HepG2 (cell line): Measurements from ENCODE around the gene P2RY2. TPM values are rescaled to one million over a fixed set of nuclear protein-coding genes. Genes with fewer than 3 reads are reported as not detected.

Experiments used
- ADNP ChIP-seq: sonication (generic); formaldehyde crosslinking; IDR thresholded peaks from 2 replicates; pipeline ENCODE4 v1.4.0; 2020; ENCODE audit warnings: missing genetic modification reagents
- ETV5 ChIP-seq: IDR thresholded peaks from 2 replicates; pipeline ENCODE4 v1.6.1; 2018; ENCODE audit warnings: missing biosample characterization, missing genetic modification reagents, inconsistent platforms, borderline replicate concordance
- HES4 ChIP-seq: sonication (generic); formaldehyde crosslinking; IDR thresholded peaks from 2 replicates; pipeline ENCODE4 v1.9.0; 2021; ENCODE audit warnings: mild to moderate bottlenecking, missing genetic modification reagents, borderline replicate concordance
- LCORL ChIP-seq, 2 experiments: fragments of 450-650 bp in 1 of 2; sonication (generic) in 1 of 2; formaldehyde crosslinking in 1 of 2; IDR thresholded peaks; 2 replicates each; pipeline versions ENCODE4 v1.5.0 to v1.6.1; 2017 to 2020; ENCODE audit warnings: antibody characterized with exemption in 1 of 2, missing genetic modification reagents in 1 of 2
- NR2F1 ChIP-seq, 2 experiments: fragments of 450-650 bp in 1 of 2; formaldehyde crosslinking in 1 of 2; IDR thresholded peaks; 2 replicates each; pipeline versions ENCODE4 v1.5.0 to v1.6.1; 2016 to 2020; ENCODE audit warnings: mild to moderate bottlenecking in 1 of 2, missing compliant biosample characterization in 1 of 2, missing genetic modification reagents in 1 of 2, moderate library complexity in 1 of 2
- TBX3 ChIP-seq: fragments of 450-650 bp; IDR thresholded peaks from 2 replicates; pipeline ENCODE4 v1.6.1; 2017; ENCODE audit warnings: antibody characterized with exemption, mild to moderate bottlenecking, inconsistent platforms, borderline replicate concordance
- THAP7 ChIP-seq: sonication (generic); formaldehyde crosslinking; IDR thresholded peaks from 2 replicates; pipeline ENCODE4 v1.8.1; 2023; ENCODE audit warnings: mild to moderate bottlenecking, missing genetic modification reagents
- ZBTB2 ChIP-seq: sonication (generic); formaldehyde crosslinking; IDR thresholded peaks from 2 replicates; pipeline ENCODE4 v1.8.0; 2022; ENCODE audit warnings: low read depth, missing genetic modification reagents
- ZNF234 ChIP-seq: sonication (generic); formaldehyde crosslinking; conservative IDR thresholded peaks from 2 replicates; pipeline ENCODE4 v1.5.1; 2020; ENCODE audit warnings: mild to moderate bottlenecking, missing genetic modification reagents
- ZNF432 ChIP-seq: sonication (generic); formaldehyde crosslinking; IDR thresholded peaks from 2 replicates; pipeline ENCODE4 v1.5.0; 2020; ENCODE audit warnings: missing genetic modification reagents, mild to moderate bottlenecking, borderline replicate concordance
- ZNF792 ChIP-seq: IDR thresholded peaks from 2 replicates; pipeline ENCODE4 v1.6.1; 2016
- polyA plus RNA-seq, 8 experiments: library from polyadenylated mRNA; depleted of rRNA in 3 of 8; stranded (reverse) in 7 of 8; unstranded in 1 of 8; fragments of >200 nt; fragmentation: Illumina TruSeq in 4 of 8; extraction: Trizol in 4 of 8; gene quantifications; 2 replicates each; pipeline versions ENCODE4 v1.2.1 to v1.2.3, GENCODE V29; 2011 to 2016; ENCODE audit warnings: low read depth in 4 of 8, missing spikeins in 1 of 8, mixed read lengths in 1 of 8; ENCODE audit not compliant: insufficient read depth in 1 of 8
- total RNA-seq, 5 experiments: library from RNA; depleted of rRNA; stranded (reverse); fragments of >200 nt; fragmentation: Illumina TruSeq; extraction: Trizol; gene quantifications; 2 replicates each; pipeline ENCODE4 v1.2.3, GENCODE V29; 2016; ENCODE audit warnings: low read depth in 1 of 5
- TF ChIP-seq, protein P1 (sequence below): sonication (generic); formaldehyde crosslinking; IDR thresholded peaks from 2 replicates; pipeline ENCODE4 v1.8.0; 2022; ENCODE audit warnings: missing genetic modification reagents, mild to moderate bottlenecking, borderline replicate concordance
- TF ChIP-seq, protein P2 (sequence below): sonication (generic); formaldehyde crosslinking; IDR thresholded peaks from 2 replicates; pipeline ENCODE4; 2020; ENCODE audit warnings: missing genetic modification reagents, mild to moderate bottlenecking, borderline replicate concordance
- TF ChIP-seq, protein P3 (sequence below): sonication (generic); formaldehyde crosslinking; IDR thresholded peaks from 2 replicates; pipeline ENCODE4 v1.5.1; 2020; ENCODE audit warnings: mild to moderate bottlenecking, missing genetic modification reagents, moderate library complexity

Gene P2RY2
- total and polyA plus RNA-seq, 2 of the 13 experiments (the other 11 are each of a cell fraction or from before 2014, with no cell fraction given): 0.95 to 3.1 TPM

- TF ChIP-seq LCORL (IDR thresholded peaks at IDR 0.05) (no peak), LCORL (CRISPR knock-in tag; IDR thresholded peaks at IDR 0.05) (no peak), ZBTB2 (no peak), ADNP (CRISPR knock-in tag) (no peak), ZNF234 (CRISPR knock-in tag) (no peak), THAP7 (CRISPR knock-in tag) (0 out of 2 replicates have a peak, but pooled peaks have one; percentile 3), TBX3 (no peak), NR2F1 (CRISPR knock-in tag; IDR thresholded peaks at IDR 0.05) (no peak), ZNF432 (CRISPR knock-in tag) (no peak), HES4 (CRISPR knock-in tag) (no peak), ETV5 (CRISPR knock-in tag) (0 out of 2 replicates have a peak, but pooled peaks have one; percentile 2), ZNF792 (no peak)
- TF ChIP-seq, protein P1, sequence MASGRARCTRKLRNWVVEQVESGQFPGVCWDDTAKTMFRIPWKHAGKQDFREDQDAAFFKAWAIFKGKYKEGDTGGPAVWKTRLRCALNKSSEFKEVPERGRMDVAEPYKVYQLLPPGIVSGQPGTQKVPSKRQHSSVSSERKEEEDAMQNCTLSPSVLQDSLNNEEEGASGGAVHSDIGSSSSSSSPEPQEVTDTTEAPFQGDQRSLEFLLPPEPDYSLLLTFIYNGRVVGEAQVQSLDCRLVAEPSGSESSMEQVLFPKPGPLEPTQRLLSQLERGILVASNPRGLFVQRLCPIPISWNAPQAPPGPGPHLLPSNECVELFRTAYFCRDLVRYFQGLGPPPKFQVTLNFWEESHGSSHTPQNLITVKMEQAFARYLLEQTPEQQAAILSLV (CRISPR knock-in tag): no peak; the same call in 1 of the 2 replicates
- TF ChIP-seq, protein P2, sequence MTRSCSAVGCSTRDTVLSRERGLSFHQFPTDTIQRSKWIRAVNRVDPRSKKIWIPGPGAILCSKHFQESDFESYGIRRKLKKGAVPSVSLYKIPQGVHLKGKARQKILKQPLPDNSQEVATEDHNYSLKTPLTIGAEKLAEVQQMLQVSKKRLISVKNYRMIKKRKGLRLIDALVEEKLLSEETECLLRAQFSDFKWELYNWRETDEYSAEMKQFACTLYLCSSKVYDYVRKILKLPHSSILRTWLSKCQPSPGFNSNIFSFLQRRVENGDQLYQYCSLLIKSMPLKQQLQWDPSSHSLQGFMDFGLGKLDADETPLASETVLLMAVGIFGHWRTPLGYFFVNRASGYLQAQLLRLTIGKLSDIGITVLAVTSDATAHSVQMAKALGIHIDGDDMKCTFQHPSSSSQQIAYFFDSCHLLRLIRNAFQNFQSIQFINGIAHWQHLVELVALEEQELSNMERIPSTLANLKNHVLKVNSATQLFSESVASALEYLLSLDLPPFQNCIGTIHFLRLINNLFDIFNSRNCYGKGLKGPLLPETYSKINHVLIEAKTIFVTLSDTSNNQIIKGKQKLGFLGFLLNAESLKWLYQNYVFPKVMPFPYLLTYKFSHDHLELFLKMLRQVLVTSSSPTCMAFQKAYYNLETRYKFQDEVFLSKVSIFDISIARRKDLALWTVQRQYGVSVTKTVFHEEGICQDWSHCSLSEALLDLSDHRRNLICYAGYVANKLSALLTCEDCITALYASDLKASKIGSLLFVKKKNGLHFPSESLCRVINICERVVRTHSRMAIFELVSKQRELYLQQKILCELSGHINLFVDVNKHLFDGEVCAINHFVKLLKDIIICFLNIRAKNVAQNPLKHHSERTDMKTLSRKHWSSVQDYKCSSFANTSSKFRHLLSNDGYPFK: no peak
- TF ChIP-seq, protein P3, sequence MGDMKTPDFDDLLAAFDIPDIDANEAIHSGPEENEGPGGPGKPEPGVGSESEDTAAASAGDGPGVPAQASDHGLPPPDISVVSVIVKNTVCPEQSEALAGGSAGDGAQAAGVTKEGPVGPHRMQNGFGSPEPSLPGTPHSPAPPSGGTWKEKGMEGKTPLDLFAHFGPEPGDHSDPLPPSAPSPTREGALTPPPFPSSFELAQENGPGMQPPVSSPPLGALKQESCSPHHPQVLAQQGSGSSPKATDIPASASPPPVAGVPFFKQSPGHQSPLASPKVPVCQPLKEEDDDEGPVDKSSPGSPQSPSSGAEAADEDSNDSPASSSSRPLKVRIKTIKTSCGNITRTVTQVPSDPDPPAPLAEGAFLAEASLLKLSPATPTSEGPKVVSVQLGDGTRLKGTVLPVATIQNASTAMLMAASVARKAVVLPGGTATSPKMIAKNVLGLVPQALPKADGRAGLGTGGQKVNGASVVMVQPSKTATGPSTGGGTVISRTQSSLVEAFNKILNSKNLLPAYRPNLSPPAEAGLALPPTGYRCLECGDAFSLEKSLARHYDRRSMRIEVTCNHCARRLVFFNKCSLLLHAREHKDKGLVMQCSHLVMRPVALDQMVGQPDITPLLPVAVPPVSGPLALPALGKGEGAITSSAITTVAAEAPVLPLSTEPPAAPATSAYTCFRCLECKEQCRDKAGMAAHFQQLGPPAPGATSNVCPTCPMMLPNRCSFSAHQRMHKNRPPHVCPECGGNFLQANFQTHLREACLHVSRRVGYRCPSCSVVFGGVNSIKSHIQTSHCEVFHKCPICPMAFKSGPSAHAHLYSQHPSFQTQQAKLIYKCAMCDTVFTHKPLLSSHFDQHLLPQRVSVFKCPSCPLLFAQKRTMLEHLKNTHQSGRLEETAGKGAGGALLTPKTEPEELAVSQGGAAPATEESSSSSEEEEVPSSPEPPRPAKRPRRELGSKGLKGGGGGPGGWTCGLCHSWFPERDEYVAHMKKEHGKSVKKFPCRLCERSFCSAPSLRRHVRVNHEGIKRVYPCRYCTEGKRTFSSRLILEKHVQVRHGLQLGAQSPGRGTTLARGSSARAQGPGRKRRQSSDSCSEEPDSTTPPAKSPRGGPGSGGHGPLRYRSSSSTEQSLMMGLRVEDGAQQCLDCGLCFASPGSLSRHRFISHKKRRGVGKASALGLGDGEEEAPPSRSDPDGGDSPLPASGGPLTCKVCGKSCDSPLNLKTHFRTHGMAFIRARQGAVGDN (CRISPR knock-in tag): peak; percentile 78
Observed at GRCh38 chr11:73173755-73174494, 44.2 kb upstream of the P2RY2 start (continued).
